Activated CD4-positive, alpha-beta T cell treated with anti-CD3 and anti-CD28 coated beads, Interleukin-2, amount 50 U/mL, for 16 hours (primary cell): ENCODE results near the gene UMODL1.

Experiments
- DNase-seq: peaks from one replicate; pipeline ENCODE4 v3.0.0-alpha.2; 2020

Gene UMODL1

DNA sequence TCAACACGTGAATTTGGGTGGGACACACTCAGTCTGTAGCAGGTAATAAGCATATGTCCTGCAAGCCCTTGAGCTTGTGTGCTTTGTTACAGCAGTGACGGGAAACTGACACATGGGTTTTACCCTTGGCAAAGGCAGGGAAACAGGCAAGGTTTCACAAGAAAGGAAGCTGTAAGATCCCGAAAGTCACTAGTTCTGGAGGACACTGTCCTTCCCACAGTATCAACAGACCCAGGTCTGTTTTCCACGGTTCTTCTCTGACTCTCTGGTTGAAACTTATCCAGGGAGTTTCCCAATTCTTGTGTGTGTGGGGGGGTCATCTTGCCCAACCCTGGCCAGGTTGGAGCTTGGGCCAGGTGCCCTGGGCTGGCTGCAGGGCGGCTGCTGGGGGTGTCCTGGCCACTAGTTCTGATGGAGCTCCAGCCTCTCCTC is 31.6 kb upstream of the UMODL1 start:
- DNase-seq, result no peak

DNA sequence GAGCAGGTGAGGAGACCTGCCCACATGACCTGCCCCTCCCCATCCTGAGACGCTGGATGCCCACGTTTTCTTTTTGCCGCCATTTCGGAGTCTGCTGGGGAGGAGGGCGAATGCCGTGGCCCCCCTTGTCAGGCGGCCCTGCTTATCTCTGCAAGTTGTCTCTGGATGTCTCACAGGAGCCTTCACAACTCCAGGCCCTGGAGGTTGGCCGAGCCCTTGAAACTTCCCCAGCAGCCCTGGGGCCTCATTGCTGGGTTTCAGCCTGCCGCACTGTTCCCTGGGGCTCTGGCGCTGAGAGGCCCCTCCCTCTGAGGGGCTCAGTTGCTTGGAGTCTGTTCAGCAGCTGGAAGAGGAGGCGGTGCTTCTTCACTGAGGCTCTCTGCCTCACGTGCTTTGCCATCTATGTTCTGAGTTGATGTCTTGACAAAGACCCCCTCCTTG is 31.2 kb upstream of the UMODL1 start:
- DNase-seq, result no peak

DNA sequence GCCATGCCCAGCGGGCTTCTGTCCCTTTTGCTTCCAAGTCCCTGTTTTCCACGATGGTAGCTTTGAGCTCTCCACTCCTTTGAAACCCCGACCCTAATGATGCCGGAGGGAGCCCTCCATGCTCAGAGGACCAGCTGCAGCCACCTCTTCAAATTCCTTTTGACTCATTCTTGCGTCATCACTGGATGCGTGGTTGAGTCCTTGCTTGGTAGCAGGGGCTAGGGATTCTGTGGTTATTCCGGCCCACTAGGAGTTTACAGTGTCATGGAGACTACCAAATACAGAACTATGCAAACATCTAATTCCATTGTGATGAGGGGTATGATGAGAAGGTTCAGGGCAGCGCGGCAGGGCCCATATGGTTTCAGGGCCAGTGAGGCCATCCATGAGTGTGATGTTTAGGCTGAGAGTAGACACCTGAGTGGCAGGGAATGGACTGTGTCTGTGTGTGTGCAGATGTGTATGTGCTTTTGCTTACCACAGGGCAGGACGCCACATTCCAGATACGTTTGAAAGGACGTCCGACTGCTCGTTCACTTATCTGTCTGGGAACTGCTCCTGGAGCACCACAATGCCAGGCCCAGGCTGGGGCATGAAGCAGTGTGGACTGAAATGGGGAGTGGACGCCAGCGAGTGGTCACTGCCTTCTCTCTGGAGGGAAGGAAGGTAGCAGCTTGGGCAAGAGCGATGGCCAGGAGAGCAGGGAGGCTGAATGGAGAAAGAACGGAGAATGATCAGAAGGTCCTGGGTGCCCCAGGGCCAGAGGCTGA is 30.5 kb upstream of the UMODL1 start:
- DNase-seq, result no peak

DNA sequence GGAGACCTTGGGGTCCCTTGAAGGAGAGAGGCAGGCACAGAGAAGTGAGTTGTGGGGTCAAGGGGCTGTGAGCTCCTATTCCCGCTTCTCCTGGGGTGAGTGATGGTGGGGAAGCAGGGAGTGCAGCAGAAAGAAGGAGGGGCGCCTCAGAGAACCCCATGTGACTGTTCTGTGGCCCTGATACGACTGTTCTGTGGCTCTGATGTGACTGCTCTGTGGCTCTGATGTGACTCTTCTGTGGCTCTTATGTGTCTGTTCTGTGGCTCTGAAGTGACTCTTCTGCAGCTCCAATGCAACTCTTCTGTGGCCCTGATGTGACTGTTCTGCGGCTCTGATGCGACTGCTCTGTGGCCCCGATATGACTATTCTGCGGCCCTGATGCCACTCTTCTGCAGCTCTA is 29.9 kb upstream of the UMODL1 start:
- no peak for DNase-seq

DNA sequence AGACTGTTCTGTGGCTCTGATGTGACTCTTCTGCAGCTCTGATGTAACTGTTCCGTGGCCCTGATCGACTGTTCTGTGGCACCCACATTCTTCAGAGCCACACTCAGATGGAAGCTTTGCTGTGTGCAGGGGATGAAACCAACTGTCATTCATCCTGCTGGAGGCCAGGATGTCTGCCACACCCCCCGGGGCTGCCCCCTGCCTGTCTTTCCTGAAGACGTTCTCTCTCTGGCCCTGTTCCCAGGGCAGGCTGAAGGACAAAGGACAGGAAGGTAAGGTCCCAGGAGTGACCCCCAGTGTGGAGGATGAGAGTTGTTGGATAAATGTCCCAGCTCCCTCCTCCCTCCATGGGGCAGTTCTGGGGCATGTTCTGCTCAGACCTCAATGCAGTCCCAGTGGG is 29.4 kb upstream of the UMODL1 start:
- no peak for DNase-seq

DNA sequence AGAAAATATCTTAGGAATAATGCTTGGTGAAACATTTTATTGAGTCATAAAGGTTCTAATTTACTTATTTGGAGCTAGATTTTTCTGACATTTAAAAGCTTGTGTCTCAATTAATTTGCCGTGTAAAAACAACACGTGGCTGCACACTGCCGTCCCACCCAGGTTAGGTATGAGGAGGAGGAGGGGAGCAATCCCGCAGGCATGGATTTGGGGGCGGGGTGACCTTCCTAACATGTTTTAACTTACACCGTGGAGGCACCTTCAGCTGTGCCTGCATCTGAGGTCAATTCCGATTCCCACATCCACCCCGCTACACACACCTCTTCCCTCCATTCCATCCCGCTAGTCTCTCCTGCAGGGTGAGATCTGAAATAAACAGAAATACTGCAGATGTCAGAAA is 28.5 kb upstream of the UMODL1 start:
- DNase-seq, result no peak

DNA sequence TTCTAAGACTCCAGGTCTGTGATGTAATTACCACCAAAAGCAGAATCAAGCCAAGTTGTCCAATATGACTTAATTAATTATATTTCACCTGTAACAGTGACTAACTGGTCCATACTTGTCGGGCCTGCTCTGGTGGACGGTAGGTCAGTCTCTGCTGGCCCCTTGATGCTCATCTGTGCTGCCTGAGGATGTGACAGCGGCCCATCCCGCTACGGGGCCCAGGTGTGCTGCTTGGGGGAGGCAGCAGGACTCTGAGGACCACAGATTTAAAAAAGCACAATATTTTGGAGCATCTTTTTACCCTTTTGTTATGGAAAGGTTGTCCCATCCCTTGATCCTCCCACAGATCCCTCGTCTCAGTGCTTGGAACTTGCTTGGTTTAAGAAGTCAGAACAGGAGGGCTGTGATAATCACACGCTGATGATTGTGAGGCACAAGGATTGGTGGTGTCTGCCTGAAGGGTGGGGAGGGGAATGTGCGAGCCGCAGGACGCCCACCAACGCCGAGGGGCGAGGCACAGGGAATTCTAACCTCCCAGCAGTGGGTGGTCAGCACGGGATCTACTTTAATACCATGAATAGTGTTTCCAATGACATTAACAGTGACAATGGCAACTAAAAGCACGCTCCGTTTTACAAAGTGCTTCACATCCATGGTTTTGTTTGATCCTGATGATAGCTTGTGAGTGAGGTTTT is 27.8 kb upstream of the UMODL1 start:
- DNase-seq, result no peak

DNA sequence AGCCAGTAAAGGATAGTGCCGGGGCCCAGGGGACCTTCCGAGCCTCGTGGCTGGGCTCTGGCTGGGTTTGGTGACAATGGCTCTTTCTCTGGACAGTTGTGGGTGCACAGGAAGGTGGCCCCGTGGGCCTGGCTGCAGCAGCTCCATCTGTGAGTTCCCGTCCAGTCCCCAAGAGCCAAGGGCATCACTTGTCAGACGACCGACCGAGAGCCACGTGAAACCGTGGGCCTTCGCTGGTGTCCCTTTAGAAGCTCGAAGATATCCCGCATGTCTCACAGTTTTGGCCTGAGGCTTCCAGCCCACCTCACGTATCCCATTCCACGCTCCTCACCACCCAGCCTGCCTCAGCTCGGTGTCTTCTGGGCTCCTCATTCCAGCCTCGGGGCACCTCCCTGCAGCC is 27.2 kb upstream of the UMODL1 start:
- no peak for DNase-seq

DNA sequence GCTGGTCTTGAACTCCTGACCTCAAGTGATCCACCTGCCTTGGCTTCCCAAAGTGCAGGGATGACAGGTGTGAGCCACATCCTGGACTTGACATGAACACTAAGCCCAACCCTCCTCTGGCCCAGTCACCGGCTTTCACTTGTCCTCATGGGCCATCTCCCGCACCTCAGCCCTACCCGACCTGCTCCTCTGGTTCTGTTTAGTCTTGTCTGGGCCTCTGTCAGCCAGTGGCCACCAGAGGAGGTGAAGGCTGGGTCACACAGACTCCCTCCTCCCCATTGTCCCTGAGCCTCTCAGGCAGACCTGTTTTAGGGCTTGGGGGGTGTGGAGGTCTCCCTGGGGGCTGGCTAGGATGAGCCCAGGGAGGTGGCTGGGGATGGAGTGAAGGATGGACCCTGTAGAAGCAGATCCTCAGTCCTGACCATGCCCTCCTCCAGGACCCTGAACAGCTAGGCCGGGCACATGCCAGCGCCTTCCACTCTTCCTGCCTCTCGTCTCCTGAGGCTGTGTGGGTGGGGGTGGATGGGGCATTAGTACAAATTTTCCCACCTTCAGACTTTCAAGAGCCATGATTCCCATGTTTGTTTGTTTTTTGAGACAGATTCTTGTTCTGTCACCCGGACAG is 26.1 kb upstream of the UMODL1 start:
- DNase-seq, result no peak

DNA sequence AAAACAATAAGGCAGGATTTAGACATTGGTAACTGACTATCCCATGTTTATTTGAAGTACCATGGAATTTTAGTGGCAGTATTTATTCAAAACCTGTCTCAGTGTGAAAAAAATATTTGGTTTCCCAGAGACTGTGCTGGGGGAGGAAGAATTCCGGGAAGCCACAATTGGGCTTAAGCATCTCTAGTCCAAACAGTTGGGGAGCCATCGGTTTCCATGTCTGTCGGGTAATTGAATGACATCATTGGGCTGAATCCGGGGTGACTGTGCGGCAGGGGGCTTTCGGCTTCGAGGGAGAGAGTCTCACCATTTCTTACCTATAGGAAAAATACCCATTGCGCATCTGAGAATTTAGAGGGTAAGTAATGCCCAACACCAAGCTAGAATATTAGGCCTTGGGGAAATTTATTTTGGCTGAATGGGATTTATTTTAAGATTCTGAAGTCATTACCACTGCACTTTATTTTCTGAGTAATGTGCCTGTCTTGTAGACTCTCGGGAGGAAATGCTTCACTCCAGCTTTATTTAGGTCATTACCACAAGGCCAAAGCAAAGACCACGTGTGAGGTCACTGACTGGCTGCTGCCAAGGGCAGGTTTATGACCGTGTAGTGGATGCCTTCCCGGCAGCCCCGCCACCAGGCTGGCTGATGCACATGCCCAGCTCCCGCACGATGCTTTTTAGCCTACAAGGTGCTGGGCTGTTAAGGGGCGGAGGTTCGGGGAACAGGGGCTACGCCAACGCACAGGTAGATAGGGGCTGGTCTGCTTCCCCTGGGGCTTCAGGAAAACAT is 23.1 kb upstream of the UMODL1 start:
- DNase-seq, result no peak

DNA sequence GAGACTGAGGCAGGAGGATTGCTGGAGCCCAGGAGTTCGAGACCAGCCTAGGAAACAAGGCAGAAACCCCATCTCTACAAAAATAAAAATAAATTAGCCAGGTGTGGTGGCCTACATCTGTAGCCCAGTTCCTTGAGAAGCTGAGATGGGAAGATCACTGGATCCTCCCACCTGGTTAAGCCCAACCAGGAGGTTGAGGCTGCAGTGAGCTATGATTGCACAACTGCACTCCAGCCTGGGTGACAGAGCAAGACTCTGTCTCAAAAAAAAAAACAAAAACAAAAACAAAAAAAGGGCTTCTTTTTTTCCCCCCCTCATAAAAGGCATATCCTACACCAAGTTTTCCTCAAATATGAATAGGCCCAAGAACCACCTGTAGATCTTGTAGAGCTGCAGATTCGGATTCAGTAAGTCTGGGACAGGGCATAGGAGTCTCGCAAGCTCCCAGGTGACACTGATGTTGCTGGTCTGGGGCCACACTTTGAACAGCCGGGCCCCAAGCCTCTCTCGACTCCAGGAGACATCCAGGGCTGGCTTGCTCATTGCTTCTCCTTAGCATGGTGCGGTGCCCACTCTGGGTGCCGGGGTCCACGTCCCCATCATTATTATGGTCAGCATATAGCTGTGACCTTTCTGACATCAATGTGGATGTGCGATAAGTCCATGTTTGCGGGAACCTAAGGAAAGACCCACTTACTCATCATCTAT is 22.1 kb upstream of the UMODL1 start:
- DNase-seq, result no peak

DNA sequence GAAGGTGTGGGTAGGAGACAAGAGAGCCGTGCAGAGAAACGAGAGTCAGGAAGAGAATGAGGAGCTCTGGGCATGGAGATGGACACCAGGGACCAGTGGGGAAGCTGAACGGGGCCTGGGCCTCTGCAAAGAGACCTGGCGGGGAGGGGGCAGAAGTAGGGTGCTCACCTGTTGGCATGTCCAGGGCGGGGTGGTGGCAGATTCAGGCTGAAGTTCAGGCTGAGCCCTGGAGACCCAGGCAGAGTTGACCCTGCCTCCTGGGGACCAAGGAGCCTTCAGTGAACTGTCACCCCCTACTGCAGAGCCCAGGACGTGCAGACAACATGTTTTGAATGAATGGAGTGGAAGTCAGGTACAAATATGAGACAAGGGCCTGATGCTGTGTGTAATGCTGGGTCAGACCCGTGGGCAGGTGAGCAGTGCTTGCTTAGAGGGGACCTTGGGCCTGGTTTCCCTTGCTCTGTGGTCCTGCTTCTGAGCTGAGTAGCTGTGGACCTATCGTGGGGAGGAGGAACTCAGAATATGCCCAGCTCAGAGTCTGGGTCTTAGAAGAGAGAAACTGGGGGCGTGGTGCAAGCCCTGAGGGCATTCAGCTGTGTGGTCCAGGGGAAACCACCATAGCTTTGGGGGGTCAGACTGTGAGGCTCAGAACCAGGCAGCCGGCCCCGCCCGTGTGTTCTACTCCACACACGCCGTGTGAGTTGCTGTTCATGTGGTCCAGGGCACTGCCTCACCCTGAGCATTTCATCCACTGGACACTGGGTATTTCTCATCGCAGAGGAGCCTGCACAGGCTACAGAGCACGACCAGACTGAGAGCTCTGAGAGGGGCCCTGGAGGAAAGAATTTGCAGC is 21.3 kb upstream of the UMODL1 start:
- DNase-seq, result no peak

DNA sequence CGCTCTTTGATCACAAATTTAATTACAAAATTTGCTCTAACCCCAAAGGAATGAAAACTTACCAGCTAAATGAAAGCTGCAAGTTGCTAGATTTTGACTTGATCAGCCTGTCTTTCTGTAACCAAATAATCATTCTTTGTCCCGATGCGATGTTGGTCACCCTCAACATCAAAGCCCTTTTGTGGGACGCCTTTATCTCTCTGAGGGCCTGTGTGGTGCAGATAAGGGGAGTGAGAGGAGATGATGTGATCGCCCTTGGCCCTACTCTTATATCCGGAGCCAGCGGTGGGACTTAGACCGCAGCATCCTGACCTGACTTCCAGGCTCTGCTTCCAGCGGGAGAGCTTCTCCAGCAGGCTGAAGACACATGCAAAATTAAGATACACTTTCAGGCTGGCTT is 19.3 kb upstream of the UMODL1 start:
- DNase-seq, result no peak

DNA sequence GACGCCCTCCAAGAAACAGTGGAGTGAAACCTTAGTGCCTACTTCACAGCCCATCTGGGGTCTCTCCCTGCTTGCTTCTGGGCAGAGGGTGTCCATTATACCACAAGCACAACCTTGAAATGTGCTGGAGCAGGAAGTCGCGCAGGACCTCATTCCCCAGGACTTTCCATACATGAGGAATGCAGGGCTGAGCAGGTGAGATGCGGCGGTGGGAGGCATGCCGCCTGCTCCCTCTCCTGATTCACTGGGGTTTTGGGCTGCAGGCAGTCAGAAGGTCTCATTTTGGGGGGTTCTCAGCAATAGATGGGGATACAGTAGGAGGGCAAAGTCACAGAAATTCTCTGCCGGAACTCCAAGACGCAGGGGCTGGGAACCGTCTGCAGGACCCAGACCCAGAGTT is 15.7 kb upstream of the UMODL1 start:
- DNase-seq, result no peak

DNA sequence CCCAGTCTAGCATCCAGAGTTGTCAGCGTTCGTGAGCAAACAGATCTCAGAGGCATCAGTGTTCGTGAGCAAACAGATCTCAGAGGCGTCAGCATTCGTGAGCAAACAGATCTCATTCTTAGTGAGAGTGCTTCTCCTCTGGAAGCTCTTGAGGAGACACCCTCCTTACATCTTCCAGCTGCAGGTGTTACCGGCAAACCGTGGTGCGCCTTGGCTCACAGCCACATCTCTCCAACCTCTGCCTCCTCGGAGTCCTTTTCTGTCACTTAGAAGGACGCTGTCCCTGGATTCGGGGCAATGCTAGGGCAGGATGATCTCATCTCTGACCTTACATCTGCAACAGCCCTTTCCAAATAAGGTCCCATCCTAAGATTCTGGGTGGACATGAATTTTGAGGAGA is 14.6 kb upstream of the UMODL1 start:
- DNase-seq, result no peak

DNA sequence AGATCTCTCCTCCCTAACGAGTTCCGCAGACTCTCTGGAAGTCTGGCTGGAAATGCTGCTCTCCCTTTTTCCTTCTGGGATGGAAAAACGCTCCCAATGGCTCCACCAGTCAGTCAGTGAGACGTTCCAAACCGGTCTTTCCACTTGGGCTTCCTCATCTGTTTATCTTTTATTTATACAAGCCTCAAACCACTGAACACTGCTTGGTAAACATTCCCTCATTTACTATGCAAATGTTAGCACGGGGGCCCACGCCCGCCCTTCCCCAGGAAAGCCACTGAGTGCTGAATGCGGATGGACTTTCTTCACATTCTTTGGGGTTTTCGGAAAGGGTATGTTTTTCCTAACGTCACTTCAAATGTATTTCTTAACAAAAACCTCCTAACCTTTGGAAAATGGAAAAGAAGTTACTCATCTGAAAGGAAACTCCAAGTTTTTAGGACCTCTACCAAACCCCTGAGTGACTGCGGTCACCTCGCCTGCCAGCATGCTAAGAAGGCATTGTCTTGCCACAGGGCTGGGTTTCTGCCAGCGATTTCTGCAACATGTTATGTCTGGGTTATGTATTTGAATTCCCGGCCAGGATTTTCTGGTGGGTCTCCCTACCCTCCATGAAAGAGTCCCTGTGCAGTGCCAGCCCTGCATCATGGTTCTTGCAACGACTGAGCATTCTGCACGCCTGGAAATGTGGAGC is 14.0 kb upstream of the UMODL1 start:
- DNase-seq, result no peak

DNA sequence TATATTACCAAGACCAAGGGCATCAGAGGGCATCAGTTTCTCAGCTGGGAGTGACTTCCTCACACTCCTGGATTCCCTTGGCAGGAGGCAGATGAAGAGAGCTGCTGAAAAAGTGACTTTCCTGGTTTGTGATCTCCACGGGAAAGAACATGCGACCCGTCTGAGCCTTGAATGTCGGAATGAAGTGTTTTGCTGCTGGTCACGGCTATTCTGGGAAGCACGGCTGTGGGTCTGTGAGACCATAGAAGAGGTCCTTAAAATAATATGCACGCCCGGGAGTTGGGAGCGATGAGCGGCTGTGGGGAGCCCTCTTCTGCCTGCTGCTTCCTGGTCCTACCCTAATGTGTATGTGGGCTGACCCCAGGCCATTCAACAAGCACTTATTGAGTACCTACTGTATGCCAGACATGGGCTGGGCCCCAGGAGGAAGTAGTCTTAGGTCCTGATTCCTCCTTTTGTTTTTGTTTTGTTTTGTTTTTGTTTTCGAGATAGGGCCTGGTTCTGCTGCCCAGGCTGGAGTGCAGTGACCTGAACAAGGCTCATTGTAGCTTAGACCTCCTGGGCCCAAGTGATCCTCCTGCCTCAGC is 13.2 kb upstream of the UMODL1 start:
- DNase-seq, result no peak

DNA sequence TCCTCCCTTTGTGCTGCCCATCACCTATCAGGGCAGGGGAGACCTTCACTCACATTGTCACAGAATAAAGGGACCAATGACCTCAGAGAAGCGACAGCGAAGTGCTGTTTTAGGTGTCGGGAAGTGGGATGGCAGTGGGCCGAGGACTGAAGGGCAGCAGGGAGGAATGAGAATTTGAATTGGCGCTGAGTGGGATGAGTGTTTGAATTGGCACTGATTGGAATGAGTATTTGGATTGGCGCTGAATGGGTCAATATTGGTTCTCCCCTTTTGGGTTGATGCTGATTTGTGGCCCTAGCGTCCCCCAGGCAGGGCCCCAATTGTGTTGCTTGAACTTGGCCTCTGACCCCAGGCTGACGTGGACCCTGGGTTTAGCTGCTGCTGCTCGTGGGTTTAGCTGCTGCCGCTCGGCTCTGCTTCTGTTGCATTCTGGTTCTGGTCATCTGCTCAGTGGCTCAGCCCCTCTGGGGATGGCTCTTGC is 12.4 kb upstream of the UMODL1 start:
- no peak for DNase-seq

DNA sequence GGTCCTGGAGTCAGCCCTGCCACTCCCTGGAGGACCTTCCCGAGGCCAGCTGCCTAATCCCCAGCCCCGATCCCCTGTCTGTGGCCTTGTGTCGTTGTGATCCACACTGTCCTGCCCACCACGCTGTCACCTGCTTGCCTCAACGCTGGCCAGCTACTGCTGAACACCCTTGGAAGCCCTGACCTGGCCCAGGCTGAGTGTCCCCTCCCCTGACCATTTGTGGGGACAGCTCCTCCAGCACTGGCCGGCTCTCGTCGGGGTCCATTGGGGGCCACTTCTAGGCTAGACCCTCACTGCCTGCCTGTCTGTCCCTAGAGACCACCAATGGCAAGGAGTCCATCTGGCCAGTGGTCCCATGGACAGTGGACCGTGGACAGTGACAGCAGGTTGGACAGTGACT is 12.0 kb upstream of the UMODL1 start:
- DNase-seq, result no peak

DNA sequence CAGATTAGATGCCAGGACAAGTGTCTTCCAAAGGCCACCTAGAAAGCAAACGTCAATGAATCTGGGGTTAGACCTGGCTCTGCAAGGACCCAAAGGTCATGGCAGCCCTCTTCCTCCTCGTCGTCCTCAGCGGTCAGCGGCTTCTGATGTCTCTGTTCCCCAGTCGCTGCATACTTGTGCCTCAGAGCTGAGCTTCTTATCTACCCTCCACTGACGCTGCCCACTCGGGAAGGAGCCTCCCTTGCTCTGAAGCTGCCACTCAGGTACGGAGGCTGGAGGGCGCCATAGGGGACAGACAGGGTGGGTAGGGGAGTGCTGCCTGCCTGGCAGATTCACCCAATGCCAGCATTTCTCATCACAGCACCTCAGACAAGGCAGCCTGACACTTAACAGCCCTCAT is 11.4 kb upstream of the UMODL1 start:
- no peak for DNase-seq

DNA sequence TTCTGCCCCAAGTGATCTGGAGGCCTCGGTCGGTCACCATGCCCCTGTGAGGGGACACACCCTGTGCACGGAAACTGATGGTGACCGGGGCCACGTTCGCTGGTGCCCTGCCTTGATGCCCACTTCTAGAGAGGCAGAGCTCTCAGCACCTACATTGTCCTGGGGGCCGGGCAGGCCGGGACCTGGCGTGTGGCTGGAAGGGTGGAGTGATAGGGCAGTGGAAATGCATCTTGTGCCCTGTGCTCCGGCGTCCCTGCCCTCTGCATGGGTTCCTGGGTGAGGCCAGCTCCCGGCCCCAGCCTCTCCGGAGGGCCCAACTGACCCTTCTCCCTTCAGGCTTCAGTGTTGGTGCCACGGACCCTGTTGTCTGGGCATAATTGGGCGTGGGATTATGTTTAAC is 11.0 kb upstream of the UMODL1 start:
- DNase-seq, result no peak
